K562 (cell line): ENCODE measurements around the gene WDR93. TPM values are rescaled to one million over a fixed set of nuclear protein-coding genes. Genes with fewer than 3 reads are reported as not detected.

Source experiments
- ATAC-seq: fragments of 200-7000 bp; cut with Tn5 transposase; 3 replicates; pipeline ENCODE4 v1.9.1; 2020; ENCODE audit warnings: moderate library complexity
- BruUV-seq: library from RNA; stranded (reverse); fragments of 400-500 nt; replicated peaks from 2 replicates; lab custom pipeline; 2021; lab: Mats Ljungman, UMichigan
- CTCF ChIA-PET: fragments of 300-600 bp; formaldehyde crosslinking; extraction: SDS; loops from one replicate; lab custom pipeline; 2021; ENCODE audit warnings: low intra/inter-chr PET ratio; lab: Yijun Ruan, JAX
- POLR2A ChIA-PET: fragments of 300-600, 350-650 bp; sonication (Branson Sonifier 250); formaldehyde crosslinking; extraction: SDS; loops from one replicate; lab custom pipeline; 2021; ENCODE audit warnings: antibody characterized with exemption, inconsistent platforms; lab: Yijun Ruan, JAX
- DNase-seq, 4 experiments: peaks; one replicate each; pipeline versions ENCODE4 v3.0.0 to v3.0.0-alpha.2; 2011 to 2018; ENCODE audit warnings: low spot score in 3 of 4, mixed read lengths in 3 of 4; ENCODE audit errors: extremely low read depth in 1 of 4
- FAIRE-seq: peaks from 2 replicates; lab custom pipeline; 2011; peaks lifted over from hg19 to GRCh38; lab: Jason Lieb, UNC
- H2AFZ ChIP-seq: 2 replicates; pipeline ENCODE4 v1.6.0; 2011; ENCODE audit warnings: low read depth, low read length, control low read depth, inconsistent platforms
- H3K27ac ChIP-seq: fragments of 200-600 bp; 3 replicates; pipeline ENCODE4 v1.8.0; 2011; ENCODE audit warnings: low read depth, mild to moderate bottlenecking, control low read depth, inconsistent platforms, low read length, moderate library complexity, mixed read lengths; ENCODE audit errors: extremely low read depth
- H3K27me3 ChIP-seq, 2 experiments: fragments of 300-600 bp in 1 of 2; 2 replicates in 1 of 2; 3 replicates in 1 of 2; pipeline versions ENCODE4 v1.6.0 to v1.8.0; 2011; ENCODE audit warnings: inconsistent platforms in 2 of 2, low read length in 2 of 2, mild to moderate bottlenecking in 1 of 2, mixed read lengths in 1 of 2, moderate library complexity in 1 of 2; ENCODE audit not compliant: control insufficient read depth in 2 of 2, insufficient read depth in 2 of 2
- H3K36me3 ChIP-seq: fragments of 300-600 bp; 3 replicates; pipeline ENCODE4 v1.8.0; 2011; ENCODE audit warnings: mild to moderate bottlenecking, low read length, inconsistent platforms; ENCODE audit not compliant: control insufficient read depth, insufficient read depth
- H3K4me1 ChIP-seq, 2 experiments: fragments of 200-600 bp in 1 of 2; replicated peaks in 1 of 2; 2 replicates in 1 of 2; 3 replicates in 1 of 2; pipeline versions ENCODE4 v1.5.1 to v1.8.0; 2011; ENCODE audit warnings: inconsistent platforms in 2 of 2, low read length in 2 of 2, mild to moderate bottlenecking in 1 of 2, mixed read lengths in 1 of 2, moderate library complexity in 1 of 2; ENCODE audit not compliant: control insufficient read depth in 2 of 2, insufficient read depth in 2 of 2
- H3K4me2 ChIP-seq: 2 replicates; pipeline ENCODE4 v1.6.1; 2011; ENCODE audit warnings: low read length, control low read depth, inconsistent platforms, mixed read lengths; ENCODE audit not compliant: insufficient read depth
- H3K4me3 ChIP-seq: fragments of 200-600 bp; sonication (generic), shearing (Covaris generic); 2 replicates; pipeline ENCODE4 v1.5.1; 2016; ENCODE audit warnings: control low read depth, inconsistent platforms
- H3K79me2 ChIP-seq: fragments of 200-600 bp; 3 replicates; pipeline ENCODE4 v1.8.0; 2011; ENCODE audit warnings: low read length, inconsistent platforms; ENCODE audit not compliant: control insufficient read depth, insufficient read depth
- H3K9ac ChIP-seq, 2 experiments: 2 replicates each; pipeline versions ENCODE4 v1.6.0 to v1.6.1; 2011; ENCODE audit warnings: low read depth in 2 of 2, low read length in 2 of 2, control low read depth in 1 of 2, inconsistent platforms in 1 of 2, mild to moderate bottlenecking in 1 of 2, mixed read lengths in 1 of 2; ENCODE audit not compliant: insufficient read depth in 1 of 2
- H3K9me1 ChIP-seq: one replicate; pipeline ENCODE4 v1.6.0; 2011; ENCODE audit warnings: inconsistent platforms, mild to moderate bottlenecking, low read length, moderate library complexity; ENCODE audit not compliant: control insufficient read depth, insufficient read depth
- H3K9me3 ChIP-seq: replicated peaks from 2 replicates; pipeline ENCODE4 v1.5.1; 2011; ENCODE audit warnings: low read depth, low read length, inconsistent platforms; ENCODE audit not compliant: control insufficient read depth, insufficient read depth
- H4K20me1 ChIP-seq: replicated peaks from 2 replicates; pipeline ENCODE4 v1.6.1; 2011; ENCODE audit warnings: low read length, inconsistent platforms, mixed read lengths; ENCODE audit not compliant: control insufficient read depth, insufficient read depth
- C11orf30 ChIP-seq: fragments of 450-650 bp; IDR thresholded peaks from 2 replicates; pipeline ENCODE4 v1.6.1; 2016; ENCODE audit warnings: low read depth, mild to moderate bottlenecking
- FOXJ2 ChIP-seq: fragments of 200-800 bp; sonication (Bioruptor generic); IDR thresholded peaks from 2 replicates; pipeline ENCODE4 v1.6.1; 2016; ENCODE audit warnings: missing genetic modification characterization, missing compliant biosample characterization
- GABPB2 ChIP-seq: fragments of 250-450 bp; sonication (Bioruptor Pico); conservative IDR thresholded peaks from 2 replicates; pipeline ENCODE4 v1.5.1; 2021; ENCODE audit warnings: mild to moderate bottlenecking
- ID3 ChIP-seq, 2 experiments: fragments of 250-450 bp in 1 of 2; fragments of 450-650 bp in 1 of 2; sonication (Bioruptor Pico) in 1 of 2; IDR thresholded peaks; 2 replicates each; pipeline versions ENCODE4 v1.6.1 to v1.8.0; 2016 to 2021; ENCODE audit warnings: mild to moderate bottlenecking in 2 of 2, moderate library complexity in 2 of 2, missing compliant biosample characterization in 1 of 2, missing genetic modification characterization in 1 of 2
- KAT2B ChIP-seq: IDR thresholded peaks from one replicate; pipeline ENCODE4 v1.6.1; 2012; ENCODE audit warnings: low read depth, mild to moderate bottlenecking, control low read depth, inconsistent platforms, low read length, moderate library complexity
- MAFG ChIP-seq: fragments of 450-650 bp; conservative IDR thresholded peaks from 2 replicates; pipeline ENCODE4 v1.6.1; 2016; ENCODE audit warnings: missing genetic modification characterization, missing compliant biosample characterization
- MAFK ChIP-seq: IDR thresholded peaks from 2 replicates; pipeline ENCODE4 v1.6.1; 2011; ENCODE audit warnings: low read length, improper control_type of control experiment
- NR2C2 ChIP-seq, 2 experiments: fragments of 200-800 bp in 1 of 2; sonication (Bioruptor generic) in 1 of 2; sonication (generic) in 1 of 2; formaldehyde crosslinking in 1 of 2; IDR thresholded peaks; 2 replicates each; pipeline versions ENCODE4 v1.6.1 to v1.8.0; 2016 to 2022; ENCODE audit warnings: mild to moderate bottlenecking in 1 of 2, missing compliant biosample characterization in 1 of 2, missing genetic modification characterization in 1 of 2, missing genetic modification reagents in 1 of 2
- RAD21 ChIP-seq, 2 experiments: fragments of 250-450 bp in 1 of 2; fragments of 450-650 bp in 1 of 2; sonication (Bioruptor Pico) in 1 of 2; formaldehyde crosslinking in 1 of 2; IDR thresholded peaks in 1 of 2; conservative IDR thresholded peaks in 1 of 2; 2 replicates each; pipeline versions ENCODE4 v1.4.0 to v1.8.0; 2020 to 2022; ENCODE audit warnings: mild to moderate bottlenecking in 2 of 2, moderate library complexity in 1 of 2
- ZNF316 ChIP-seq: fragments of 450-650 bp; IDR thresholded peaks from 2 replicates; pipeline ENCODE4 v1.6.1; 2016
- WGBS: fragments of 100-300 bp; shearing (Covaris generic); methylation state at CpG from one replicate; pipeline ENCODE4 v1.1.6; 2016; ENCODE audit warnings: low coverage, mixed read lengths; ENCODE audit not compliant: insufficient coverage; ENCODE audit errors: missing lambda C conversion rate; 5-methylcytosine and 5-hydroxymethylcytosine counted together
- in situ Hi-C: fragments of 300-500 bp; cut with MboI; formaldehyde crosslinking; loops from 4 replicates; pipeline ENCODE4 v1.15.0; 2018; ENCODE audit warnings: inconsistent platforms, mixed read lengths
- intact Hi-C: fragments of 100-400 bp; cut with micrococcal nuclease; formaldehyde crosslinking; loops from 2 replicates; pipeline ENCODE4 v1.14.2; 2022
- polyA plus RNA-seq, 8 experiments: library from polyadenylated mRNA; depleted of rRNA in 4 of 8; stranded (reverse) in 5 of 8; unstranded in 3 of 8; fragments of >200 nt; fragmentation: Nextera tagmentation in 2 of 8; fragmentation: Illumina TruSeq in 1 of 8; extraction: Ambion mirVana in 2 of 8; extraction: Trizol in 1 of 8; gene quantifications; 2 replicates each; pipeline versions ENCODE4 v1.2.1 to v1.2.3, GENCODE V29; 2011 to 2014; ENCODE audit warnings: inconsistent platforms in 1 of 8, missing spikeins in 1 of 8
- total RNA-seq, 7 experiments: library from RNA; depleted of rRNA in 6 of 7; stranded (reverse); fragments of >200 nt in 6 of 7; fragmentation: Illumina TruSeq in 2 of 7; extraction: Trizol in 2 of 7; gene quantifications; 2 replicates each; pipeline versions ENCODE4 v1.2.1 to v1.2.3, GENCODE V29; 2011 to 2021; ENCODE audit warnings: low replicate concordance in 1 of 7
- TF ChIP-seq, protein P1 (sequence below): fragments of 450-650 bp; IDR thresholded peaks from 2 replicates; pipeline ENCODE4 v1.6.1; 2017; ENCODE audit warnings: antibody characterized with exemption

WDR93 gene
- total and polyA plus RNA-seq, 9 of the 15 experiments (the other 6 are each of a cell fraction or from before 2014, with no cell fraction given), result not detected

GRCh38 chr15:89668171-89668570 is 22.4 kb upstream of the WDR93 start:
- H3K79me2 ChIP-seq, result no peaks in the 10 kb centered on the region
- H3K4me2 ChIP-seq, result no peak overlapping the region
- BruUV-seq, result no TSS peak
- FAIRE-seq (no peak), DNase-seq (no peak), ATAC-seq (no peak)
- H4K20me1 ChIP-seq, result no peaks in the 10 kb centered on the region
- H3K9me3 ChIP-seq, result no peaks in the 10 kb centered on the region
- CTCF ChIA-PET, result no interaction called here
- no peak overlapping the region for H3K9ac ChIP-seq
- intact Hi-C loops, result no loop called here
- in situ Hi-C loops, result no loop called here
- H3K27ac ChIP-seq, result no peak overlapping the region
- WGBS, result 2% methylated on average over 3 of the region's 3 CpGs
- H2AFZ ChIP-seq, result no peak overlapping the region
- no peak overlapping the region for H3K4me3 ChIP-seq
- H3K27me3 ChIP-seq, result peaks cover 17 to 81% of the 10 kb centered on the region in 2 experiments
- peak; percentile 71 for TF ChIP-seq ZNF316
- TF ChIP-seq MAFK, result peak; percentile 28; the same call in 1 of the 2 replicates
- no peak for TF ChIP-seq GABPB2 (CRISPR knock-in tag)
- peak; percentile 39; the same call in 1 of the 2 replicates for TF ChIP-seq C11orf30
- TF ChIP-seq MAFG (tag), result peak; percentile 31; the same call in 1 of the 2 replicates
- no peaks in the 10 kb centered on the region for H3K9me1 ChIP-seq
- no peaks in the 10 kb centered on the region for H3K36me3 ChIP-seq
- peaks cover 0 to 25% of the 10 kb centered on the region in 2 experiments; a peak in 3 of 5 replicates for H3K4me1 ChIP-seq
- POLR2A ChIA-PET, result no interaction called here

- Histone ChIP-seq H4K20me1 (peaks cover 2% of the 10 kb centered on the region; the same call in 1 of the 2 replicates), H3K4me1 (peaks cover 0 to 26% of the 10 kb centered on the region in 2 experiments; a peak in 3 of 5 replicates), H3K36me3 (no peaks in the 10 kb centered on the region), H3K9me1 (no peaks in the 10 kb centered on the region), H3K79me2 (no peaks in the 10 kb centered on the region), H2AFZ (no peak overlapping the region), H3K4me3 (no peak overlapping the region), H3K9ac (no peak overlapping the region), H3K9me3 (no peaks in the 10 kb centered on the region), H3K27ac (no peak overlapping the region), H3K4me2 (no peak overlapping the region), H3K27me3 (peaks cover 20 to 81% of the 10 kb centered on the region in 2 experiments)
- FAIRE-seq, result no peak
- ChIA-PET CTCF (no interaction called here), POLR2A (interaction anchor here (1.1 kb wide), 1 partner anchor 9 kb away, joined by 3 read pairs; no protein-coding TSS in a partner anchor)
- intact Hi-C loops (no loop called here), in situ Hi-C loops (no loop called here)
- no peak for ATAC-seq
- 3% methylated on average over 8 of the region's 9 CpGs for WGBS
- BruUV-seq, result no TSS peak
- DNase-seq, result no peak
- TF ChIP-seq RAD21 (CRISPR knock-in tag; conservative IDR thresholded peaks at IDR 0.05 in 1 of 2, IDR thresholded peaks at IDR 0.05 in 1 of 2), result no peak
- no peak for TF ChIP-seq KAT2B
- TF ChIP-seq FOXJ2, result no peak
- TF ChIP-seq NR2C2 (CRISPR knock-in tag; IDR thresholded peaks at IDR 0.05), result no peak
- no peak for TF ChIP-seq NR2C2 (tag; IDR thresholded peaks at IDR 0.05)
- TF ChIP-seq, protein P1, sequence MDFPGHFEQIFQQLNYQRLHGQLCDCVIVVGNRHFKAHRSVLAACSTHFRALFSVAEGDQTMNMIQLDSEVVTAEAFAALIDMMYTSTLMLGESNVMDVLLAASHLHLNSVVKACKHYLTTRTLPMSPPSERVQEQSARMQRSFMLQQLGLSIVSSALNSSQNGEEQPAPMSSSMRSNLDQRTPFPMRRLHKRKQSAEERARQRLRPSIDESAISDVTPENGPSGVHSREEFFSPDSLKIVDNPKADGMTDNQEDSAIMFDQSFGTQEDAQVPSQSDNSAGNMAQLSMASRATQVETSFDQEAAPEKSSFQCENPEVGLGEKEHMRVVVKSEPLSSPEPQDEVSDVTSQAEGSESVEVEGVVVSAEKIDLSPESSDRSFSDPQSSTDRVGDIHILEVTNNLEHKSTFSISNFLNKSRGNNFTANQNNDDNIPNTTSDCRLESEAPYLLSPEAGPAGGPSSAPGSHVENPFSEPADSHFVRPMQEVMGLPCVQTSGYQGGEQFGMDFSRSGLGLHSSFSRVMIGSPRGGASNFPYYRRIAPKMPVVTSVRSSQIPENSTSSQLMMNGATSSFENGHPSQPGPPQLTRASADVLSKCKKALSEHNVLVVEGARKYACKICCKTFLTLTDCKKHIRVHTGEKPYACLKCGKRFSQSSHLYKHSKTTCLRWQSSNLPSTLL, result no peak
- TF ChIP-seq ID3 (CRISPR knock-in tag; IDR thresholded peaks at IDR 0.05), result no peak
- TF ChIP-seq ID3 (tag; IDR thresholded peaks at IDR 0.05), result no peak
These were observed 21.2 kb upstream of the WDR93 start for GRCh38 chr15:89669309-89669865.
